ENCODE results near the gene HEMK1.

DNA sequence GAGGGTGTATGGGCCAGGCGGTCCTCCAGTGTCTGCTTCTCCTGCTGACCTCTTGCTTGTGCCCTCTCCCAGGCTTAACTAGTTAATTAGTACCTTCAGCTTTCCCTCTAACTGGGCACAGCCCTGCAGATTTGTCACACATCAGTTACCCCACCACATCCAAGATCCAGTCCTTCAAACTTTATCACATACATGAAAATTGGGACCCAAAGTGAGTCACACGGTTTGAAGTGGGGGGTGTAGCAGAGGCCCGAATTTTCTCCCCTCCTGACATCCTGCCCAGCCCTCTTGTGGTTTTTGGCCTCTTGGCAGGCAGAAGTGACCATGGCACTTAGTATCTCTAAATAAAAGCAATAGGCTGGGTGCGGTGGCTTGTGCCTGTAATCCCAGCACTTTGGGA lies 51.5 kb downstream of the HEMK1 start:
- TF ChIP-seq, protein P1, sequence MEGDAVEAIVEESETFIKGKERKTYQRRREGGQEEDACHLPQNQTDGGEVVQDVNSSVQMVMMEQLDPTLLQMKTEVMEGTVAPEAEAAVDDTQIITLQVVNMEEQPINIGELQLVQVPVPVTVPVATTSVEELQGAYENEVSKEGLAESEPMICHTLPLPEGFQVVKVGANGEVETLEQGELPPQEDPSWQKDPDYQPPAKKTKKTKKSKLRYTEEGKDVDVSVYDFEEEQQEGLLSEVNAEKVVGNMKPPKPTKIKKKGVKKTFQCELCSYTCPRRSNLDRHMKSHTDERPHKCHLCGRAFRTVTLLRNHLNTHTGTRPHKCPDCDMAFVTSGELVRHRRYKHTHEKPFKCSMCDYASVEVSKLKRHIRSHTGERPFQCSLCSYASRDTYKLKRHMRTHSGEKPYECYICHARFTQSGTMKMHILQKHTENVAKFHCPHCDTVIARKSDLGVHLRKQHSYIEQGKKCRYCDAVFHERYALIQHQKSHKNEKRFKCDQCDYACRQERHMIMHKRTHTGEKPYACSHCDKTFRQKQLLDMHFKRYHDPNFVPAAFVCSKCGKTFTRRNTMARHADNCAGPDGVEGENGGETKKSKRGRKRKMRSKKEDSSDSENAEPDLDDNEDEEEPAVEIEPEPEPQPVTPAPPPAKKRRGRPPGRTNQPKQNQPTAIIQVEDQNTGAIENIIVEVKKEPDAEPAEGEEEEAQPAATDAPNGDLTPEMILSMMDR (IDR thresholded peaks at IDR 0.05) = no peak
- TF ChIP-seq POLR2A (IDR thresholded peaks at IDR 0.05) = no peak

All from suprapubic skin (tissue), 3 donors.